Panc1 (cell line): Measurements from ENCODE around the gene SLPI. TPM values are rescaled to one million over a fixed set of nuclear protein-coding genes. Genes with fewer than 3 reads are reported as not detected.

ENCODE experiments used
- ATAC-seq: fragments of 200-7000 bp; cut with Tn5 transposase; 2 replicates; pipeline ENCODE4 v1.9.1; 2020; ENCODE audit warnings: mild to moderate bottlenecking, moderate library complexity
- BruUV-seq: library from RNA; stranded (reverse); fragments of 400-500 nt; replicated peaks from 2 replicates; lab custom pipeline; 2021; lab: Mats Ljungman, UMichigan
- CTCF ChIA-PET: fragments of 300-600 bp; sonication (Branson Sonifier 250); formaldehyde crosslinking; loops from one replicate; lab custom pipeline; 2022; ENCODE audit warnings: antibody characterized with exemption; lab: Charles Lee
- POLR2A ChIA-PET: fragments of 300-600 bp; sonication (Branson Sonifier 250); formaldehyde crosslinking; loops from one replicate; lab custom pipeline; 2022; ENCODE audit warnings: antibody characterized with exemption; lab: Charles Lee
- DNase-seq: peaks from one replicate; pipeline ENCODE4 v3.0.0-alpha.2; 2010; ENCODE audit warnings: low read depth, low spot score
- H3K27ac ChIP-seq: 2 replicates; pipeline ENCODE4 v1.5.1; 2011; ENCODE audit warnings: mild to moderate bottlenecking, low read length, inconsistent platforms
- H3K27me3 ChIP-seq: fragments of 200-500 bp; sonication (Bioruptor generic); 2 replicates; pipeline ENCODE4 v1.6.0; 2014; ENCODE audit warnings: low read length, inconsistent platforms; ENCODE audit not compliant: control insufficient read depth, insufficient read depth
- H3K36me3 ChIP-seq: fragments of 200-500 bp; sonication (Bioruptor generic); 2 replicates; pipeline ENCODE4 v1.5.1; 2014; ENCODE audit warnings: inconsistent platforms, mild to moderate bottlenecking, low read length, moderate library complexity; ENCODE audit not compliant: control insufficient read depth, insufficient read depth
- H3K4me1 ChIP-seq: 2 replicates; pipeline ENCODE4 v1.5.1; 2011; ENCODE audit warnings: inconsistent platforms, mild to moderate bottlenecking, low read length, moderate library complexity; ENCODE audit not compliant: control insufficient read depth, insufficient read depth
- H3K4me3 ChIP-seq, 2 experiments: 2 replicates each; pipeline ENCODE4 v1.5.1; 2011 to 2012; ENCODE audit warnings: low read depth in 2 of 2, low read length in 2 of 2, mild to moderate bottlenecking in 2 of 2, inconsistent platforms in 1 of 2, moderate library complexity in 1 of 2
- H3K9me3 ChIP-seq: fragments of 200-500 bp; sonication (Bioruptor generic); 2 replicates; pipeline ENCODE4 v1.5.1; 2014; ENCODE audit warnings: low read depth, mild to moderate bottlenecking, inconsistent platforms, low read length, moderate library complexity; ENCODE audit not compliant: control insufficient read depth, insufficient read depth
- CTCF ChIP-seq: fragments of 450-650 bp; IDR thresholded peaks from 2 replicates; pipeline ENCODE4 v1.5.1; 2017; ENCODE audit warnings: mild to moderate bottlenecking
- POLR2AphosphoS5 ChIP-seq: IDR thresholded peaks from 2 replicates; pipeline ENCODE4 v1.6.1; 2012; ENCODE audit warnings: mild to moderate bottlenecking, low read depth, low read length, moderate library complexity
- REST ChIP-seq, 2 experiments: IDR thresholded peaks; 2 replicates each; pipeline ENCODE4 v1.6.1; 2011 to 2012; ENCODE audit warnings: low read depth in 2 of 2, control low read depth in 1 of 2, low read length in 1 of 2, mild to moderate bottlenecking in 1 of 2, moderate library complexity in 1 of 2; ENCODE audit not compliant: insufficient read depth in 1 of 2
- SIN3A ChIP-seq: IDR thresholded peaks from 2 replicates; pipeline ENCODE4 v1.6.1; 2012; ENCODE audit warnings: low read depth, mild to moderate bottlenecking, low read length, moderate library complexity, borderline replicate concordance; ENCODE audit not compliant: insufficient read depth
- TCF7L2 ChIP-seq: IDR thresholded peaks from 2 replicates; pipeline ENCODE4 v1.6.1; 2011; ENCODE audit warnings: mild to moderate bottlenecking, low read depth, low read length, inconsistent platforms
- in situ Hi-C: cut with HindIII; loops from 2 replicates; pipeline ENCODE4 v1.10.0; 2016; ENCODE audit warnings: low sequenced_read_pairs, low pct_unique_long_range_greater_than_20kb
- intact Hi-C: fragments of 100-400 bp; cut with micrococcal nuclease; formaldehyde crosslinking; loops from one replicate; pipeline ENCODE4 v1.10.0; 2022; ENCODE audit not compliant: unreplicated experiment
- total RNA-seq: library from RNA; stranded (reverse); gene quantifications from one replicate; pipeline ENCODE4 v1.2.1, GENCODE V29; 2021; ENCODE audit not compliant: unreplicated experiment

SLPI gene
- total RNA-seq, 1 experiment from 2014 or later = 0.74 TPM

- Histone ChIP-seq H3K4me3 (no peak overlapping the region), H3K27ac (no peak overlapping the region), H3K36me3 (no peaks in the 10 kb centered on the region), H3K9me3 (no peaks in the 10 kb centered on the region), H3K4me1 (no peaks in the 10 kb centered on the region), H3K27me3 (peaks cover 20% of the 10 kb centered on the region)
- in situ Hi-C loops = no loop called here
- DNase-seq (no peak), ATAC-seq (no peak)
- BruUV-seq = no TSS peak
- CTCF ChIA-PET = no interaction called here
- TF ChIP-seq TCF7L2 (no peak), POLR2AphosphoS5 (no peak), REST (IDR thresholded peaks at IDR 0.05; ENCODE audit: insufficient read depth in 1 of 2, low read depth in 2 of 2, low read length in 1 of 2) (no peak), CTCF (no peak), SIN3A (no peak)
- intact Hi-C loops = no loop called here
- POLR2A ChIA-PET = interaction anchor here (0.7 kb wide), 1 partner anchor 117 kb away, joined by 10 read pairs; no protein-coding TSS in a partner anchor
These were observed 1.1 kb downstream of the SLPI start for GRCh38 chr20:45253261-45253660.

- no peak overlapping the region for H3K4me3 ChIP-seq
- no peaks in the 10 kb centered on the region for H3K4me1 ChIP-seq
- POLR2A ChIA-PET = no interaction called here
- DNase-seq (no peak), ATAC-seq (no peak)
- TF ChIP-seq TCF7L2 (no peak), SIN3A (no peak), POLR2AphosphoS5 (no peak), CTCF (no peak), REST (IDR thresholded peaks at IDR 0.05; ENCODE audit: insufficient read depth in 1 of 2, low read depth in 2 of 2, low read length in 1 of 2) (no peak)
- in situ Hi-C loops (no loop called here), intact Hi-C loops (no loop called here)
- no peaks in the 10 kb centered on the region for H3K9me3 ChIP-seq
- H3K27me3 ChIP-seq = peaks cover 30% of the 10 kb centered on the region
- CTCF ChIA-PET = no interaction called here
- H3K36me3 ChIP-seq = no peaks in the 10 kb centered on the region
- no TSS peak for BruUV-seq
- no peak overlapping the region for H3K27ac ChIP-seq
These were observed 2.3 kb downstream of the SLPI start for GRCh38 chr20:45251884-45252560.
